Islet precursor cell (in vitro differentiated cells): ENCODE data around the gene C19orf38.
"Not testable (repeated sequence)": the region's sequence is repeated elsewhere in the genome, so short reads cannot be mapped to it uniquely, and the experiment has no call there.

ENCODE experiments used
- DNase-seq: peaks from one replicate; pipeline ENCODE4 v3.0.0-alpha.2; 2018

Gene C19orf38

DNA sequence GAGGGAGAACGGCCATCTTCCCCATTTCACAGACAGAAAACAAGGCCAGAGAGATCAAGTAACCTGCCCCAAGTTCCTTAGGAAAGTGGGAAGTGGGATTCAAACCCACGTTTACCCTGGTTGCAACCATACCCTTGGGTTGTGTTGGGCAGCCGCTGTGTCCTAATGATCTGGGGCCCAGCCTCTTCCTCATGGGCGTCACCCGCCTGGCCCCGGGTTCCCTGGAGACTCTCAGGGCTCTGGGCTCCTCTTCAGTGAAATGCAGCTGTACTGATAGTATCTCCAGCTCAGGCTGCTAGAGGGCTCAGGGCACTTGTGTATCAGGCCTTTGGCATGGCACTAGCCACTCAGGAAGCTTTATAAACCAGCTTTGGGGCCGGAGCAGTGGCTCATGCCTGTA lies 22.0 kb upstream of the C19orf38 start:
- no peak for DNase-seq

DNA sequence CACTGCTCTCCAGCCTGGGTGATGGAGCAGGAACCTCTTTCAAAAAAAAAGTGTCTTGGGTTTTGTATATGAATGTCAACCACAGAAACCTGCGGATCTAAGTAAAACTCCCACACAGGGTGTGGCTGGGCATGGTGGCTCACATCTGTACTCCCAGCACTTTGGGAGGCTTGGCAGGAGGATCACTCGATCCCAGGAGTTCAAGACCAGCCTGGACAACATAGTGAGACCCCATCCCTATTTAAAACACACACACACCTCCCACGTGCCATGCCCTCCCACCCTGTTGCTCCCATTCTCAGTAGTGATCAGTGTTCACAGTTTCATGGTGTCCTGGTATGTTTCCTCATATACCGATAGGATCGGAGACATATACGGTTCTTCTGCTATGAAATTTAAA lies 21.4 kb upstream of the C19orf38 start:
- no peak for DNase-seq

GRCh38 chr19:10828981-10829821 lies 19.0 kb upstream of the C19orf38 start:
- DNase-seq: peak; percentile 61

DNA sequence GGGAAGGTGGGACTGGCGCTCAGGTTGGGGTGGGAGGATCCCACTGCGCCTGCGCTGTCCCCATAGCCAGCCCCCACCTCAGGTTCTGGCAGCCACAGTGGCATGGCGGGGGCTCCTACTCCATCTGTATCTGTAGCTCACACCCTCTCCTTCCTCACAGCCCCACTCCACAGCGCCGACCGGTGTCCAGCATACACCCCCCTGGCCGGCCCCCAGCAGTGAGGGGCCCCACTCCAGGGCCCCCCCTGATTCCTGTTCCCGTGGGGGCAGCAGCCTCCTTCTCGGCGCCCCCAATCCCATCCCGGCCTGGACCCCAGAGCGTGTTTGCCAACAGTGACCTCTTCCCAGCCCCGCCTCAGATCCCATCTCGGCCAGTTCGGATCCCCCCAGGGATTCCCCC lies 18.2 kb upstream of the C19orf38 start:
- peak; percentile 47 for DNase-seq

DNA sequence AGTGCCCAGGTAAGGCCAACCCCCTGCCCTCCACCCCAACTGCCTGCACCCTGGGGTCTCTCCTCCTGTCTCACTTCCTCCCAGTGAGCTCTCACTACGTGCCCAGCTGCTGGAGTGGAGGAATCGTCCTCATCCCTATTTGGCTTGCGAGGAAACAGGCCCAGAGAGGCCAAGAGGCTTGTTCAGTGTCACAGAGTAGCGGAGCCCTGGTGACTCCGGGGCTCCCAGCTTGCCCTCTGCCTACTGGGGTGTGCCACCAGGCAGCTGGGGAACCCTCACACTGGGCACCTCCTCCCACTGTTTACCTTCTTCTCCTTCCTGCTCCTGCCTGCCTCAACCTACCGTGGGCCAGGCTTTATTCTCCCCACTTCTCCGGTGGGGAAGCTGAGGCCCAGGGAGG lies 17.8 kb upstream of the C19orf38 start:
- no peak for DNase-seq

- no peak for DNase-seq
These were observed 17.1 kb upstream of the C19orf38 start for GRCh38 chr19:10830931-10831779.

DNA sequence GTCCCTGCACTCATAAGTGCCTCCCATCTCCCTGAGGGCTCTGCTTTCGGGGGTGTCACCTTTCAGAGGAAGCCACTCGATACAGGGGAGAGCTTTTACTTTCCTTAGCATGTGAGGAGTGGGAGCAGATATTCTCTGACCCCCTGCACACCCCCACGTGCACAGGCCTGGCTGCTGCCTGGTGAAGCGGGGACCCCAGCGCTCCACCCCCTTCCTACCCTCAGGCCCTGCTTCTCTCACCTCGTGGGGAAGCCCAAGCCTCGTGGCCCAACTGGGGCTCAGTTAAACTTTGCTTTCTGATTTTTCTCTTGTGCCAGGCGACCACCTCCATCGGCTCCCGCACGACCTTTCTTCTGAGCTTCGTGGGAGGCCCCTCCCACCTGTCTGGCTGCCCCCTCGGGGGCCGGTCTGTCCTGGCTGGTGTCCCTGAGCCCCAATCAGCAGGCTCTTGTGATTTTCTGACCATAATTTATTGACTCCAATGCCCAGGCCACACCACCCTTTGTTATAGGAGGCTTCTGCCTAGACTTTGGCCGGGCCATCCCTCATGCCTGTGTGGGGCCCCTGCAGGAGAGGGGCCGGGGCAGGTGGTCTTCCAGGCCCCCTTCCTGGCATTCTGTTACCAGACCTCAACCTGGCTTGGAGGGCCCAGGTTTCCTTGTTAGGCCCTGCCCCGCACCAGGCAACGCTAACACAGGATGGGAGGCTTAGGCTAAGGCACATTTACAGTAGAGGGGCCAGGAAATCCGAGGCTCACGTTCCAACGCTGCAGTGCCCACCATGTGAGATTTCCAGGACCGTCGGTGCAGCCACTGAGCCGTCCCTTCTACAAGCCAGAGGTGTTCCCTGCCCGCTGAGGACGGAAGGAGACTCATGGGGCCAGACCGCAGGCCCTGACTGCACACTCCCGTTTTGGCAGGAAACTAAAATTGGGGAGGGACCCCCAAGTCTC lies 16.0 kb upstream of the C19orf38 start:
- DNase-seq: no peak

- peak; percentile 50 for DNase-seq
These were observed 15.3 kb upstream of the C19orf38 start for GRCh38 chr19:10832939-10833296.

DNA sequence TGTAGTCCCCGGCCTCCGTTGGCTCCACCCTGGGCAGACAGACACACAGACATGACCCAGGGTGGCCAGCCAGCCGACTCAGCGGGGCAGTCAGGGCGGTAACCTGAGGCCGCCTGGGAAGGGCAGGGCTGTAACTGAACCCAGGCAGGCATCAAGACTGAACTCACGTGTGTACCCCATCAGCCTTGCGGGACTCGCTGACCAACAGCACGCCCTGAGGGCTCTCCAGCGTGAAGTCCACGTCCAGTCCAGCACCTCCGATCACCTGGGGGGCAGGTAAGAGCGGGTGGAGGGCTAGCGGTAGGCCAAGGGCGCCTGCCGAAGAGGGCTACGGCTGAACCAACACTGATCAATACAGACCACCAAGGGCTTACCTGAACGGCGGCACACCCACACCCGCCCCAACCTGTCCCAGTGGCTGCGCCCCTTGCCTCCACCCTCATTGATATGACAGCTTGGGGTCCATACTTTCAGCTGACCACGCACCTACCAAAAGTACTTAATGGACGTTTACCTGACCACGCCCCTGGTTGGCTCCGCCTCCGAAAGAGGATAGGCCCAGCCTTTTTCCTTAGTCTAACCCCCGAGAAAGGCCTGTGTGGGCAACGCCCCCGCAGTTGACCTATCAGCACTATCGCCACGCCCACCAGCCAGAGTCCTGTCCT lies 13.0 kb upstream of the C19orf38 start:
- DNase-seq: no peak

DNA sequence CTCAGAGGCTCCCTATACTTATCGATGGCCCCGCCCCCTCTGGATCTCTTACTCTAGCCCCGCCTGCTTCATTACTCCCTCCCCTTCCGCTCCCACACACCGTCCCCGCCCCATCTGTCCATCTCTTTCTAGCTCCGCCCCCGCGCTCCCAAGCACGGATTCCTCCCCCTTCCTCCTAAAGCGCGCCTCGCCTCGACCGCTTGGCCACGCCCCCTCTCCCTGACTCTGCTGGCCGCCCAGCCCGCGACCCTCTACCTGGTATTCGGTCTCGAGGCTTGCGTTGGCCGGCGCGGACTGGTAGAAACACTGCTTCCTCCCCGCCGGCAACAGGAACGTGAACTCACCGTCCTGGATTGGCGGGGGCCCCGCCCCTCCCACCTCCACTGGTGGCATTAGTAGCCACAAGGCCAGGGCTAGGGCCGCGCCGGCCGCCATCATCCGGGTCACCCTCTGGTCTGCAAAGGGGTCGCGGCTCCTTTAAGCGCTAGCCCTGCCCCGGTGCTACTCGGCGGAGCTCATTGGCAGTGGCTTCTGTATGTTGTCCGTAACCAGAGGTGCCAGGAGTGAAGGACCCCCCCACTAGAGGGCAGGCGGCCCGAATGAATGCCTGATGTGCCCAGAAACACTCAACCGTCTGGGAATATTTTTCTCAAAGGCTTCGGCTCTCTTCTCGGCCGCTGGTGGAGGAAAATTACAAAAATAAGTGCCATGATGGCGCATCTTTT lies 12.3 kb upstream of the C19orf38 start, which contains the start of gene TMED1:
TMED1 (minus strand) TSS at position 459 of the 725 bp plus-strand sequence; CDS start at position 438, 21 bp downstream.
- peak; percentile 100 for DNase-seq

DNA sequence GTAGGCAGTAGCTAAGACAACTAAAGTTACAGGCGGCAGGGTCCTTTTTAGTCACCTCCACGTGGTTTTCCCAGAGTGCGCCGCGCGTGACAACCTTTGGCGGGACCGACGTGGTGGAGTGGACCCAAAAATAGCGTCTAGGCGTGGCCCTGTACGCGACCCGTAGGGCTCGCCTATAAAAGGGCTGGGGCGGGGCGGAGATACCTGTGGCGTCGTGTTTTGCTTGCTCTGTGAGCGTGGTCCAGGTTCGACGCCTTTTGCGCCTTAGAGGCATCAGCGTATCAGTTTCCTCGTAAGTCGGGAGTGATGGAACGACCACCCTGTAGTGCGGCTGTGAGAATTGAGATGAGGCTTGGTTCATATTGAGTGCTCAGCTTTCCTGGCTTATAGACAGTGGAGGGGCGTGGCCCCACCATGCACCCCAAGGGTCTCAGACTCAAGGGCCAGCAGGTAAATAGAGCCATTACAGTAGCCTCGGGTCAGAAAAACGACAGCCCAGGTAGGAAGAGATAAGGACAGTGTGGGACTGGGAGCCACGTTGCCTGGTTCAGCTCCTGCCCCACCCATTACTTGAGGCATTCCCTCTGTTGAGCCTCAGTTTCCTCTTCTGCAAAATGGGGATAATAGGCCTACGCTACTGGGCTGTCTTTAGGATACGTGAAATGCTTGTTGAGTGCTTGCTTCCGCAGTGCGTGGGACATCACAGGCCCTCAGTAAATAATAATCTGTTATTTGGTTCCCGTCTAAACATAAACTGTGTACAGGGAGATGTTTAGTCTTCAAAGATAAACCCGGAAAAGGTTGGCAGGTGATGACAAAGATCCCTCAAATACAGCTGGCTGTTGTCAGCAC lies 11.5 kb upstream of the C19orf38 start:
- DNase-seq: no peak

DNA sequence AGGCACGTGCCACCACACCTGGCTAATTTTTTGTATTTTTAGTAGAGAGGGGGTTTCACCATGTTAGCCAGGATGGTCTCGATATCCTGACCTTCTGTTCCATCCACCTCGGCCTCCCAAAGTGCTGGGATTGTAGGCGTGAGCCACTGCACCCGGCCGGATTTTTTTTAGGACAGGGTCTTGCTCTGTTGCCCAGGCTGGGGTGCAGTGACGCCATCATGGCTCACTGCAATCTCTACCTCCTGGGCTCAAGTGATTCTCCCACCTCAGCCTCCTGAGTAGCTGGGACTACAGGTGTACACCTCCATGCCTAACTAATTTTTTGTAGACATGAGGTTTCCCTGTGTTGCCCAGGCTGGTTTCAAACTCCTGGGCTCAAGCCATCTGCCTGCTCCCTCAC lies 10.6 kb upstream of the C19orf38 start:
- not testable (repeated sequence) for DNase-seq

- DNase-seq: no peak
These were observed 9.8 kb upstream of the C19orf38 start for GRCh38 chr19:10838377-10838776.

DNA sequence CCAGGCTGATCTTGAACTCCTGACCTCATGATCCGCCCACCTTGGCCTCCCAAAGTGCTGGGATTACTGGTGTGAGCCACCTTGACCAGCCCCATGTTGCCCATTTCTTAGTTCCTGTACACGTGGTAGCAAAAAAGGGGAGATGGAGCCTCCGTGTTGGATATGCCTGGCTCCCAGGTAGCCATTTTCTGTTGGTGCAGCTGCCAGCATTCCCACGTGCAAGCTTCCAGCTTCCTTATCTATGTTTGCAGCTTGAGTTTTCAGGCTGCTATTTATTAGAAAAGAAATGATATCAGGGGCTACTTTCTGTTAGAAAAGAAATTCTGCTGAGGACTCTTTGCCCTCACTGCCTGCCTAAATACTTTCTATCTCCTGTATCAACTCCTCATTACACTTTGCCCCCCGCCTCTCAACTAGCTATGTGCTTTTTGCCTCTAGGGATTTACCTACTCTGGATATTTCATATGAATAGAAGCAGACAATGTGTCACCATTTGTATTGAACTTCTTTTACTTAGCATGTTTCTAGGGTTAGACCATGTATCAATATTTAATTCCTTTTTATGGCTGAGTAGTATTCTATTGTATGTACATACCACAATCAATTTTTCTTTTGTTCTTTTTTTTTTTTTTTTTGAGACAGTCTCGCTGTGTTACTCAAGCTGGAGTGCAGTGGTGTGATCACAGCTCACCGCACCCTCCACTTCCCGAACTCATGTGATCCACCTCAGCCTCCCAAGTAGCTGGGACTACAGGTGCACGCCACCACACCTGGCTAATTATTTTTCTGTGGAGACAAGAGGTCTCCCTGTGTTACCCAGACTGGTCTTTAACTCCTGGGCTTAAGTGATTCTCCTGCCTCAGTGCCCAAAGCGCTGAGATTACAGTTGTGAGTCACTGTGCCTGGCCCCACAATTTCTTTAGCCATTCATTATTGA lies 8.8 kb upstream of the C19orf38 start:
- no peak for DNase-seq

- DNase-seq: no peak
These were observed 5.4 kb upstream of the C19orf38 start for GRCh38 chr19:10842788-10843187.

DNA sequence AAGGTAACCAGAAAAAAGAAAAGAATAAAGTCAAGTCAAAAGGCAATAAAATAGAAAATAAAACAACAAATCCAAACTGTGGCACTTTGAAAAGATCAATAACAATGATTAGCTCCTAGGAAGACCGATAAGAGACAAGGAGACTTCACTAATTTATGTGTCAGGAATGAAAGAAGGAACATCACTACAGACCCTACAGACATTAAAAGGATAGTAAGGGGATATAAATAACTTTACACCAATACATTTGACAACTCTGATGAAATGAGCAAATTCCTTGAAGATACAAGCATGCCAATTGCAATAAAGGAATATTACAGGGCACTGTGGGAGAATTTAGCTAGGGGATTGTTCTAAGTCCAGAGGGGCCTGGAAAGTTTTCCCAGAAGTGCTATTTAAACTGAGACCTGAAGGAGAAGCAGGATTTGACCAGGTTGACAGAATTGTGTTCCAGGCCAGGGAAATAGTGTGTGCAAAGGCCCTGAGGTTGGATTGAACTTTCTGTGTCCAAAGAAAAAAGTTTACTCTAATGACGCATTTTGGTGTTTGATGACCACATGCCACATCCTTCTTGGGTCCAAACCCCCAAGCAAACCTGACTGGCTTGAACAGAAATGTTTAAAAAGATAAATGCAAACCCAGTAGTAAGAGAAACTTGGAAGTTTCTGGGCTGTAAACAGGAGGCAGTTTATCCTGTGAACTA lies 1.6 kb upstream of the C19orf38 start:
- no peak for DNase-seq

GRCh38 chr19:10850631-10851030 lies 2.4 kb downstream of the C19orf38 start:
- no peak for DNase-seq

- no peak for DNase-seq
These were observed 4.0 kb downstream of the C19orf38 start for GRCh38 chr19:10852098-10852800.
